ENCODE measurements around the gene WSB2.
A peak's percentile ranks its signal among the peaks of the same experiment; 100 is the strongest.

The WSB2 gene

GRCh38 chr12:118060301-118061010, 523 bp downstream of the WSB2 start:
- no peak for TF ChIP-seq EZH2 (IDR thresholded peaks at IDR 0.05; ENCODE audit: borderline replicate concordance, low read length)
- TF ChIP-seq, protein P1, sequence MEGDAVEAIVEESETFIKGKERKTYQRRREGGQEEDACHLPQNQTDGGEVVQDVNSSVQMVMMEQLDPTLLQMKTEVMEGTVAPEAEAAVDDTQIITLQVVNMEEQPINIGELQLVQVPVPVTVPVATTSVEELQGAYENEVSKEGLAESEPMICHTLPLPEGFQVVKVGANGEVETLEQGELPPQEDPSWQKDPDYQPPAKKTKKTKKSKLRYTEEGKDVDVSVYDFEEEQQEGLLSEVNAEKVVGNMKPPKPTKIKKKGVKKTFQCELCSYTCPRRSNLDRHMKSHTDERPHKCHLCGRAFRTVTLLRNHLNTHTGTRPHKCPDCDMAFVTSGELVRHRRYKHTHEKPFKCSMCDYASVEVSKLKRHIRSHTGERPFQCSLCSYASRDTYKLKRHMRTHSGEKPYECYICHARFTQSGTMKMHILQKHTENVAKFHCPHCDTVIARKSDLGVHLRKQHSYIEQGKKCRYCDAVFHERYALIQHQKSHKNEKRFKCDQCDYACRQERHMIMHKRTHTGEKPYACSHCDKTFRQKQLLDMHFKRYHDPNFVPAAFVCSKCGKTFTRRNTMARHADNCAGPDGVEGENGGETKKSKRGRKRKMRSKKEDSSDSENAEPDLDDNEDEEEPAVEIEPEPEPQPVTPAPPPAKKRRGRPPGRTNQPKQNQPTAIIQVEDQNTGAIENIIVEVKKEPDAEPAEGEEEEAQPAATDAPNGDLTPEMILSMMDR (IDR thresholded peaks at IDR 0.05; ENCODE audit: low read length), result no peak
- H3K27ac ChIP-seq (ENCODE audit: low read depth, low read length, poor library complexity, severe bottlenecking), result no peak overlapping the region
- peaks cover 4% of the 10 kb centered on the region; the same call in 1 of the 2 replicates for H3K27me3 ChIP-seq (ENCODE audit: insufficient read depth, low read length)
- no peaks in the 10 kb centered on the region for H3K79me2 ChIP-seq (ENCODE audit: insufficient read depth, low read length)
- peaks cover 20% of the 10 kb centered on the region for H3K4me1 ChIP-seq (ENCODE audit: insufficient read depth, low read length, severe bottlenecking)
- H3K4me2 ChIP-seq (ENCODE audit: low read length), result peak overlapping the region; percentile 90
- peak overlapping the region; percentile 72 for H3K9ac ChIP-seq (ENCODE audit: low read length)
- no peaks in the 10 kb centered on the region for H4K20me1 ChIP-seq (ENCODE audit: insufficient read depth, low read length)
- 0 out of 2 replicates have a peak, but pooled peaks cover 4% of the 10 kb centered on the region for H3F3A ChIP-seq (ENCODE audit: insufficient read depth, low read length)
- H3K36me3 ChIP-seq (ENCODE audit: insufficient read depth, low read length), result no peaks in the 10 kb centered on the region
- no peaks in the 10 kb centered on the region for H3K9me2 ChIP-seq (ENCODE audit: low read depth, low read length)
- no peaks in the 10 kb centered on the region for H3K9me3 ChIP-seq (ENCODE audit: low read length)
- peak overlapping the region; percentile 69 for H3K4me3 ChIP-seq (ENCODE audit: low read depth, low read length, poor library complexity, severe bottlenecking)
- H2AFZ ChIP-seq (ENCODE audit: low read length), result no peak overlapping the region

DNA sequence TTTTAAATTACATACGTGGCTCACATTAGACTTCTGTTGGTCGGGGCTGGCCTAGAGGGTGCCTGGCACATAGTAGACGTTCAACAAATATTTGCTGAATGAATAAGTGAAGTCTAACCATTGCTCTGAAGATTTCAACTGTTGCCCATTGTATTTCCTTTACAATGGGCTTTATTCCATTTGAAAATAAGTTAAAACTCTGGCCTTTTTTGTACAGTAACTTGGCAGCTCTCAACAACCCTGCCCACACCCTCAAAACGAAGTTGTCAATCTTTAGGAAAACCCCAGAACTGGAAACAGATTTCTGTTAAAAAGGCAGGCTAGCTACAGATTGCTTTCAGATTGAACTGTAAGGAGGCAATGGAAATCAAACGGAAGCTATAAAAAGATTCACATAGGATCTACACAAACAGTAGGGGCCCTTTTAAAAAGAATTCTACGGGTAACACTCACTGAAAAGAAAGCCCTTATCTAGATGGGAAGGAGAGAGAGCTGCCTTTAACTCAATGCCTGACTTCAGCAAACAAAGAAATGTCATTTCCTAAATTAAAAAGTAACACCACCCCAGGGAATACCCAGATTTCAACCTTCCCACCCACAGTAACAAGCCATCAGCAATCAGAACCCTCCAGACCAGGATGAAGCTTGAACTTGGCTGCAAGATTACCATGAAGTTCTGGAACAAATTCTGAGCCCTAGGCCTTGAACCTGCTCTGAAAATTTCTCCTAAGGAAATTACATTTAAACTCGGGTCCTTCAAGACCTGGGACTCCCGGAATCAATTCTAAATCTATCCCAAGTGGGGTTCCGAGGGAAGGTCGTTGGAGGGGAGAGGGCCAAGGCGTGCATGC, 1.4 kb downstream of the WSB2 start:
- TF ChIP-seq, protein P1 (IDR thresholded peaks at IDR 0.05; ENCODE audit: low read length), result no peak
- TF ChIP-seq EZH2 (IDR thresholded peaks at IDR 0.05; ENCODE audit: borderline replicate concordance, low read length), result no peak
- Histone ChIP-seq H4K20me1 (ENCODE audit: insufficient read depth, low read length) (no peaks in the 10 kb centered on the region), H3K27me3 (ENCODE audit: insufficient read depth, low read length) (no peaks in the 10 kb centered on the region; the same call in 1 of the 2 replicates), H3K9me3 (ENCODE audit: low read length) (no peaks in the 10 kb centered on the region), H3F3A (ENCODE audit: insufficient read depth, low read length) (0 out of 2 replicates have a peak, but pooled peaks cover 4% of the 10 kb centered on the region), H3K9ac (ENCODE audit: low read length) (peak overlapping the region; percentile 72; the same call in 1 of the 2 replicates), H2AFZ (ENCODE audit: low read length) (no peak overlapping the region), H3K36me3 (ENCODE audit: insufficient read depth, low read length) (no peaks in the 10 kb centered on the region), H3K27ac (ENCODE audit: low read depth, low read length, poor library complexity, severe bottlenecking) (no peak overlapping the region), H3K9me2 (ENCODE audit: low read depth, low read length) (no peaks in the 10 kb centered on the region), H3K4me1 (ENCODE audit: insufficient read depth, low read length, severe bottlenecking) (peaks cover 20% of the 10 kb centered on the region), H3K4me2 (ENCODE audit: low read length) (peak overlapping the region; percentile 90; the same call in 1 of the 2 replicates), H3K79me2 (ENCODE audit: insufficient read depth, low read length) (no peaks in the 10 kb centered on the region), H3K4me3 (ENCODE audit: low read depth, low read length, poor library complexity, severe bottlenecking) (peak overlapping the region; percentile 69)

GRCh38 chr12:118058881-118059280, 2.1 kb downstream of the WSB2 start:
- Histone ChIP-seq H3K4me1 (ENCODE audit: insufficient read depth, low read length, severe bottlenecking) (peaks cover 20% of the 10 kb centered on the region), H3K27me3 (ENCODE audit: insufficient read depth, low read length) (no peaks in the 10 kb centered on the region; the same call in 1 of the 2 replicates), H3K4me2 (ENCODE audit: low read length) (no peak overlapping the region), H3K79me2 (ENCODE audit: insufficient read depth, low read length) (no peaks in the 10 kb centered on the region), H3K36me3 (ENCODE audit: insufficient read depth, low read length) (no peaks in the 10 kb centered on the region), H2AFZ (ENCODE audit: low read length) (no peak overlapping the region), H4K20me1 (ENCODE audit: insufficient read depth, low read length) (no peaks in the 10 kb centered on the region), H3K4me3 (ENCODE audit: low read depth, low read length, poor library complexity, severe bottlenecking) (no peak overlapping the region), H3K27ac (ENCODE audit: low read depth, low read length, poor library complexity, severe bottlenecking) (no peak overlapping the region), H3F3A (ENCODE audit: insufficient read depth, low read length) (0 out of 2 replicates have a peak, but pooled peaks cover 4% of the 10 kb centered on the region), H3K9me3 (ENCODE audit: low read length) (no peaks in the 10 kb centered on the region), H3K9ac (ENCODE audit: low read length) (no peak overlapping the region), H3K9me2 (ENCODE audit: low read depth, low read length) (no peaks in the 10 kb centered on the region)
- no peak for TF ChIP-seq EZH2 (IDR thresholded peaks at IDR 0.05; ENCODE audit: borderline replicate concordance, low read length)
- TF ChIP-seq, protein P1 (IDR thresholded peaks at IDR 0.05; ENCODE audit: low read length), result no peak
